ENCODE measurements around the gene SIVA1. TPM values are rescaled to one million over a fixed set of nuclear protein-coding genes. Genes with fewer than 3 reads are reported as not detected.
A peak's percentile ranks its signal among the peaks of the same experiment; 100 is the strongest.

SIVA1 gene
- total RNA-seq, 2 donors from 2014 or later = 82.5 to 87.3 TPM

DNA sequence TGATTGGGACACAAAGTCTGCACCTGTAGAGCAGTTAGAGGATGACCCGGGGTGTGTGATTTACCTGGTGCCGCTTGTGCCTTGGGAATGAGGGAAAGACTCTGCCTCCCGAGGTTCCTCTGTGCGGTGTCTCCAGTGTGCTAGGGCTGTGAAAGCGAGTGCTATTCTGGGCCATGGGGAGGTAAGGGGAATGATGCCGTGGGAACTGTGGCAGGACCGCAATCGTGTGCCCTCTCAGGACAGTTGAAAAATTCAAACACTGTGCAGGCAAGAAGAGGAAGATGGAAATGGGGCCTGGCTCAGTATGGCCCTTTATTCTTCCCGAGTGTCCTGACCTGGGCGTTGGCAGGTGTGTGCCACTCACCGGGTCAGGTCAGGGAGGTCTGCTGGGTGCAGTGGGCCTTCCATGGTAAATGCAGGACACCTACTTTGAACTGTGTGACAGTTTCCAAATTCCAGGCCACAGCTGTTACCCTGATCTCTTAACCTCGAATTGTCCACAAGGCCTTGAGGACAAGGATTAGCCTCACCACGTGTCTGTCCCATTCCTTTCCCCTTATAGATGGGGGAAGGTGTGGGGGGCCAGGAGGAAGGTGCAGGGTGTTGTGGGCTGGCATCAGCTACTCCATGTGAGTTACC is 1.4 kb downstream of the SIVA1 start:
- H3K4me1 ChIP-seq (ENCODE audit: control insufficient read depth, insufficient read depth, low read length) = no peaks in the 10 kb centered on the region
- DNase-seq = no peak
- H3K36me3 ChIP-seq (ENCODE audit: control insufficient read depth, insufficient read depth, low read length) = peaks cover 39% of the 10 kb centered on the region
- peak overlapping the region; percentile 89 for H3K4me3 ChIP-seq (ENCODE audit: low read length)
- Mint-ChIP-seq H3K36me3 (ENCODE audit: low read depth) (peaks cover 31% of the 10 kb centered on the region), H3K27ac (peak overlapping the region; percentile 87), H3K9me3 (peaks cover 22% of the 10 kb centered on the region), H3K27me3 (ENCODE audit: insufficient read depth) (peaks cover 3% of the 10 kb centered on the region), H3K4me3 (peak overlapping the region; percentile 80), H3K4me1 (peaks cover 8% of the 10 kb centered on the region)
- peaks cover 7% of the 10 kb centered on the region for H3K9me3 ChIP-seq (ENCODE audit: control insufficient read depth, low read length)
- no peak for TF ChIP-seq CTCF (conservative IDR thresholded peaks at IDR 0.05)
- WGBS, 2 experiments (ENCODE audit: insufficient coverage in 1 of 2, insufficient read length in 1 of 2) = 84 to 90% methylated on average over 13 of the region's 13 CpGs
- H3K27me3 ChIP-seq (ENCODE audit: control insufficient read depth, insufficient read depth, low read length, poor library complexity, severe bottlenecking) = no peaks in the 10 kb centered on the region
- peak overlapping the region; percentile 93 for H3K9ac ChIP-seq (ENCODE audit: extremely low read depth, low read length, poor library complexity, severe bottlenecking)
- H3K27ac ChIP-seq (ENCODE audit: low read depth, low read length) = no peak overlapping the region

- Histone ChIP-seq H3K4me1 (ENCODE audit: control insufficient read depth, insufficient read depth, low read length) (no peaks in the 10 kb centered on the region), H3K36me3 (ENCODE audit: control insufficient read depth, insufficient read depth, low read length) (peaks cover 45% of the 10 kb centered on the region), H3K27ac (ENCODE audit: low read depth, low read length) (no peak overlapping the region), H3K27me3 (ENCODE audit: control insufficient read depth, insufficient read depth, low read length, poor library complexity, severe bottlenecking) (no peaks in the 10 kb centered on the region), H3K4me3 (ENCODE audit: low read length) (no peak overlapping the region), H3K9ac (ENCODE audit: extremely low read depth, low read length, poor library complexity, severe bottlenecking) (no peak overlapping the region), H3K9me3 (ENCODE audit: control insufficient read depth, low read length) (no peaks in the 10 kb centered on the region)
- H3K4me3 Mint-ChIP-seq = no peak overlapping the region
- 95 to 97% methylated on average over 11 of the region's 11 CpGs for WGBS, 2 experiments (ENCODE audit: insufficient coverage in 1 of 2, insufficient read length in 1 of 2)
- H3K27me3 Mint-ChIP-seq (ENCODE audit: insufficient read depth) = no peaks in the 10 kb centered on the region
- no peak for TF ChIP-seq CTCF (conservative IDR thresholded peaks at IDR 0.05)
- no peak for DNase-seq
- H3K4me1 Mint-ChIP-seq = peaks cover 8% of the 10 kb centered on the region
- peaks cover 9% of the 10 kb centered on the region for H3K9me3 Mint-ChIP-seq
- H3K36me3 Mint-ChIP-seq (ENCODE audit: low read depth) = peaks cover 35% of the 10 kb centered on the region
- H3K27ac Mint-ChIP-seq = no peak overlapping the region
Measured at GRCh38 chr14:104755621-104756020, 2.7 kb downstream of the SIVA1 start.

GRCh38 chr14:104756477-104757237 is 3.7 kb downstream of the SIVA1 start:
- Histone ChIP-seq H3K4me3 (ENCODE audit: low read length) (no peak overlapping the region), H3K27ac (ENCODE audit: low read depth, low read length) (no peak overlapping the region), H3K4me1 (ENCODE audit: control insufficient read depth, insufficient read depth, low read length) (no peaks in the 10 kb centered on the region), H3K9me3 (ENCODE audit: control insufficient read depth, low read length) (no peaks in the 10 kb centered on the region), H3K36me3 (ENCODE audit: control insufficient read depth, insufficient read depth, low read length) (peaks cover 45% of the 10 kb centered on the region), H3K9ac (ENCODE audit: extremely low read depth, low read length, poor library complexity, severe bottlenecking) (no peak overlapping the region), H3K27me3 (ENCODE audit: control insufficient read depth, insufficient read depth, low read length, poor library complexity, severe bottlenecking) (no peaks in the 10 kb centered on the region)
- TF ChIP-seq CTCF (conservative IDR thresholded peaks at IDR 0.05) = no peak
- Mint-ChIP-seq H3K4me3 (no peak overlapping the region), H3K36me3 (ENCODE audit: low read depth) (peaks cover 38% of the 10 kb centered on the region), H3K4me1 (peaks cover 8% of the 10 kb centered on the region), H3K9me3 (peaks cover 3% of the 10 kb centered on the region), H3K27ac (no peak overlapping the region), H3K27me3 (ENCODE audit: insufficient read depth) (no peaks in the 10 kb centered on the region)
- no peak for DNase-seq
- WGBS, 2 experiments (ENCODE audit: insufficient coverage in 1 of 2, insufficient read length in 1 of 2) = 92 to 93% methylated on average over 18 to 27 of the region's 27 CpGs

Measured in endodermal cell (in vitro differentiated cells).